ENCODE measurements around the gene RUNX3.

GRCh38 chr1:24959623-24959975, 29.5 kb upstream of the RUNX3 start:
- TF ChIP-seq EP300 (IDR thresholded peaks at IDR 0.05): no peak
- TF ChIP-seq CTCF (IDR thresholded peaks at IDR 0.05): no peak
- no peak for TF ChIP-seq POLR2AphosphoS5 (IDR thresholded peaks at IDR 0.05)

All from sigmoid colon (tissue), 4 donors.